ENCODE data around the gene ADCY4. TPM values are rescaled to one million over a fixed set of nuclear protein-coding genes. Genes with fewer than 3 reads are reported as not detected.

ADCY4 gene
- total RNA-seq, 4 donors from 2014 or later, result 13.3 to 40.5 (median 22.6) TPM

- Histone ChIP-seq H3K27me3 (peaks cover 30% of the 10 kb centered on the region), H3K36me3 (no peaks in the 10 kb centered on the region), H3K27ac (no peak overlapping the region), H3K9me3 (no peaks in the 10 kb centered on the region), H3K4me3 (no peak overlapping the region), H3K4me1 (peaks cover 0 to 13% (median 0%) of the 10 kb centered on the region in 3 donors)
- TF ChIP-seq EP300 (IDR thresholded peaks at IDR 0.05) (no peak), CTCF (IDR thresholded peaks at IDR 0.05) (no peak), POLR2AphosphoS5 (IDR thresholded peaks at IDR 0.05) (no peak), POLR2A (IDR thresholded peaks at IDR 0.05) (no peak)
- 100% methylated on average over 2 of the region's 2 CpGs; no CpG with 5 or more reads in 1 of the 2 donors for WGBS, 2 donors (ENCODE audit: low coverage in 1 of 2)
- no peak for ATAC-seq
Observed at GRCh38 chr14:24348186-24348585, 13.3 kb upstream of the ADCY4 start.

GRCh38 chr14:24347134-24347533, 12.3 kb upstream of the ADCY4 start:
- no peak for ATAC-seq
- 63% methylated on average over 1 of the region's 1 CpG; no CpG with 5 or more reads in 1 of the 2 donors for WGBS, 2 donors (ENCODE audit: low coverage in 1 of 2)

DNA sequence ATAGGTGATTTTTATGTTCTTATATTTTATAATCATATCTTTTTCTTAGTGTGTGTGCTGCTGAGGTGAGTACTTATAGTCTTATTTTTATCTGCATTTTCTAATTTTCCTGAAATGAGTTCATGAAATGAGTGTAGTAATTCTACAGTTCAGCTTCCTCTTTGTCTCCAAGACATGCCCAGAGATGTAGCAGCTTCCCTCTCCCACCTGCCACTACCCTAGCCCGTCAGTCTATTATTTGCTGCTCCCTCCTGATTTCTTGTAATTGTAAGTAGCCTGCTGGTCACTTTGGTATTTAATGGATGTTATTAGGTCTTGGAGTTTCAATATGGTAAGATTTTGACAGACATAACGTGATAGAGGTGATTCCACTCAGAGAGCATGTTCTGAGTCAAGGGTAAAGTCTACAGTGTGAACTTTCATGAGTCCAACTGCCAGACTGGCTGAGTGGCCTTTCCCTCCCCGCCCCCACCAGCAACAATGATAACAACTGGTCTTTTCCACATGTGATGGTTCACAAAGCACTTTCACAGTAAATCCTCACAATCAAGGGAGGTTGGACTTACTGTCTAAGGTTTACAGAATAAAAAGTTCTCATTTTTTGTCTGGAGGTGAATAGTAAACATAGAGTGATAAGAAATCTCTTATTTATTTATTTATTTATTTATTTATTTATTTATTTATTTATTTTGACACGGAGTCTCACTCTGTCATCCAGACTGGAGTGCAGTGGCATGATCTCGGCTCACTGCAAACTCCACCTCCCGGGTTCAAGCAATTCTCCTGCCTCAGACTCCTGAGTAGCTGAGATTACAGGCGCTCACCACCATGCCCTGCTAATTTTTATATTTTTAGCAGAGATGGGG, 9.2 kb upstream of the ADCY4 start:
- WGBS, 2 donors (ENCODE audit: low coverage in 1 of 2), result 57% methylated on average over 6 of the region's 7 CpGs; no CpG with 5 or more reads in 1 of the 2 donors

More at GRCh38 chr14:24347134-24347533, 12.3 kb upstream of the ADCY4 start:
- H3K27ac ChIP-seq, result no peak overlapping the region
- H3K36me3 ChIP-seq, result no peaks in the 10 kb centered on the region
- peaks cover 0 to 9% (median 0%) of the 10 kb centered on the region in 3 donors for H3K4me1 ChIP-seq
- H3K4me3 ChIP-seq, result no peak overlapping the region
- peaks cover 30% of the 10 kb centered on the region for H3K27me3 ChIP-seq
- TF ChIP-seq POLR2A (IDR thresholded peaks at IDR 0.05) (no peak), CTCF (IDR thresholded peaks at IDR 0.05) (no peak), EP300 (IDR thresholded peaks at IDR 0.05) (no peak), POLR2AphosphoS5 (IDR thresholded peaks at IDR 0.05) (no peak)
- no peaks in the 10 kb centered on the region for H3K9me3 ChIP-seq

GRCh38 chr14:24342889-24343288, 8.0 kb upstream of the ADCY4 start:
- TF ChIP-seq CTCF (IDR thresholded peaks at IDR 0.05) (no peak), POLR2A (IDR thresholded peaks at IDR 0.05) (no peak), POLR2AphosphoS5 (IDR thresholded peaks at IDR 0.05) (no peak), EP300 (IDR thresholded peaks at IDR 0.05) (no peak)
- H3K9me3 ChIP-seq, result no peaks in the 10 kb centered on the region
- ATAC-seq, result no peak
- 89 to 100% methylated on average over 2 to 4 of the region's 4 CpGs for WGBS, 2 donors (ENCODE audit: low coverage in 1 of 2)
- H3K27ac ChIP-seq, result no peak overlapping the region
- peaks cover 0 to 21% (median 5%) of the 10 kb centered on the region in 3 donors for H3K4me1 ChIP-seq
- no peak overlapping the region for H3K4me3 ChIP-seq
- peaks cover 0 to 1% of the 10 kb centered on the region in 2 donors for H3K36me3 ChIP-seq
- peaks cover 37% of the 10 kb centered on the region for H3K27me3 ChIP-seq

More for the DNA sequence above, 9.2 kb upstream of the ADCY4 start:
- TF ChIP-seq POLR2AphosphoS5 (IDR thresholded peaks at IDR 0.05) (no peak), CTCF (IDR thresholded peaks at IDR 0.05) (no peak)
- peaks cover 30% of the 10 kb centered on the region for H3K27me3 ChIP-seq
- peaks cover 0 to 10% (median 2%) of the 10 kb centered on the region in 3 donors for H3K4me1 ChIP-seq
- no peak overlapping the region for H3K4me3 ChIP-seq
- no peaks in the 10 kb centered on the region for H3K9me3 ChIP-seq
- no peak overlapping the region for H3K27ac ChIP-seq
- ATAC-seq, result no peak
- no peaks in the 10 kb centered on the region for H3K36me3 ChIP-seq

- H3K9me3 ChIP-seq, result no peaks in the 10 kb centered on the region
- no CpG with 5 or more reads among the region's 1 CpG for WGBS, 2 donors (ENCODE audit: low coverage in 1 of 2)
- H3K27me3 ChIP-seq, result peaks cover 44% of the 10 kb centered on the region
- no peak for TF ChIP-seq CTCF (IDR thresholded peaks at IDR 0.05)
- no peak for TF ChIP-seq EP300 (IDR thresholded peaks at IDR 0.05)
- TF ChIP-seq POLR2A (IDR thresholded peaks at IDR 0.05), result no peak
- no peak for TF ChIP-seq POLR2AphosphoS5 (IDR thresholded peaks at IDR 0.05)
- no peak for ATAC-seq
- H3K36me3 ChIP-seq, result peaks cover 0 to 8% of the 10 kb centered on the region in 2 donors
- H3K27ac ChIP-seq, result no peak overlapping the region
- H3K4me1 ChIP-seq, result peaks cover 0 to 27% (median 5%) of the 10 kb centered on the region in 3 donors
- H3K4me3 ChIP-seq, result no peak overlapping the region
Observed at GRCh38 chr14:24340606-24341005, 5.7 kb upstream of the ADCY4 start.

All from gastroesophageal sphincter (tissue), 4 donors.